Glomerular visceral epithelial cell (primary cell): ENCODE results near the gene INPP5D.

Experiments
- DNase-seq: peaks from one replicate; pipeline ENCODE4 v3.0.0-alpha.2; 2016; ENCODE audit errors: extremely low spot score

INPP5D gene

GRCh38 chr2:233075141-233075965 is 15.2 kb downstream of the INPP5D start:
- no peak for DNase-seq

GRCh38 chr2:233075966-233076339 is 15.8 kb downstream of the INPP5D start:
- DNase-seq, result no peak

- DNase-seq, result no peak
These were observed 16.6 kb downstream of the INPP5D start for GRCh38 chr2:233076749-233077148.

- DNase-seq, result no peak
These were observed 19.3 kb downstream of the INPP5D start for GRCh38 chr2:233079473-233079877.

GRCh38 chr2:233079953-233080835 is 20.1 kb downstream of the INPP5D start:
- DNase-seq, result no peak

GRCh38 chr2:233080836-233081229 is 20.7 kb downstream of the INPP5D start:
- no peak for DNase-seq

- no peak for DNase-seq
These were observed 21.1 kb downstream of the INPP5D start for GRCh38 chr2:233081232-233081730.

GRCh38 chr2:233081731-233082221 is 21.6 kb downstream of the INPP5D start:
- no peak for DNase-seq

- no peak for DNase-seq
These were observed 22.2 kb downstream of the INPP5D start for GRCh38 chr2:233082222-233082930.

- DNase-seq, result no peak
These were observed 23.0 kb downstream of the INPP5D start for GRCh38 chr2:233082931-233083755.

GRCh38 chr2:233083782-233084181 is 23.6 kb downstream of the INPP5D start:
- no peak for DNase-seq

GRCh38 chr2:233084488-233084887 is 24.3 kb downstream of the INPP5D start:
- no peak for DNase-seq

GRCh38 chr2:233085037-233085838 is 25.1 kb downstream of the INPP5D start:
- DNase-seq, result no peak

- no peak for DNase-seq
These were observed 25.7 kb downstream of the INPP5D start for GRCh38 chr2:233085839-233086150.

- DNase-seq, result no peak
These were observed 27.6 kb downstream of the INPP5D start for GRCh38 chr2:233087713-233088112.

GRCh38 chr2:233088972-233089345 is 28.8 kb downstream of the INPP5D start:
- DNase-seq, result no peak

GRCh38 chr2:233089851-233090250 is 29.7 kb downstream of the INPP5D start:
- DNase-seq, result no peak

GRCh38 chr2:233090879-233091278 is 30.7 kb downstream of the INPP5D start:
- no peak for DNase-seq

GRCh38 chr2:233091595-233092375 is 31.6 kb downstream of the INPP5D start:
- DNase-seq, result no peak
